HL-60/S4 treated with phorbol 12-myristate 13-acetate at 8.2 ng/mL for 4 days and 3 days (cell line): ENCODE data around the gene RNF217.
"Not testable (repeated sequence)": the region's sequence is repeated elsewhere in the genome, so short reads cannot be mapped to it uniquely, and the experiment has no call there.

Experiments used
- in situ Hi-C: fragments of 300-500 bp; cut with MboI; formaldehyde crosslinking; loops from 2 replicates; pipeline ENCODE4 v1.15.0; 2022; ENCODE audit warnings: low sequenced_read_pairs

The RNF217 gene

DNA sequence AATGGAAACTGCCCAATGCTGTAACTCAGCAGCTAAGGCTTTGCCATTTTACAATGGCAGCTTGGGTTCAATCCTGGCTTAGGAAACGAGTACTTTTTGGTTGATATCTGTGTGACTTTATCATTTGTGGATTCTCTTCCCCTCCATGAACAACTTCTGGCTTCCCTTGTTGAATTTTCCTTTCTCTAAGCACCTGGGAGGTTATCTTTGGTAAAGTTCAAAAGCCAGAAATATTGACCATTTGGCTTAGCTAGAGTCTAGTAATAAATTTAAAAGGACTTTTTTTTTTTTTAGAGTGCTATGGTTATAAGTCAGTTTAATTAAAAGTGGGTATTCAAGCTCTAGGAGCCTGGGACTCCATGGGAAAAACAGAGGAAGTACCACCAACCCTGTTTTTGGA is 159.7 kb downstream of the RNF217 start:
- in situ Hi-C loops = no loop called here

- in situ Hi-C loops = no loop called here
These were observed 160.8 kb downstream of the RNF217 start for GRCh38 chr6:125123051-125123450.

DNA sequence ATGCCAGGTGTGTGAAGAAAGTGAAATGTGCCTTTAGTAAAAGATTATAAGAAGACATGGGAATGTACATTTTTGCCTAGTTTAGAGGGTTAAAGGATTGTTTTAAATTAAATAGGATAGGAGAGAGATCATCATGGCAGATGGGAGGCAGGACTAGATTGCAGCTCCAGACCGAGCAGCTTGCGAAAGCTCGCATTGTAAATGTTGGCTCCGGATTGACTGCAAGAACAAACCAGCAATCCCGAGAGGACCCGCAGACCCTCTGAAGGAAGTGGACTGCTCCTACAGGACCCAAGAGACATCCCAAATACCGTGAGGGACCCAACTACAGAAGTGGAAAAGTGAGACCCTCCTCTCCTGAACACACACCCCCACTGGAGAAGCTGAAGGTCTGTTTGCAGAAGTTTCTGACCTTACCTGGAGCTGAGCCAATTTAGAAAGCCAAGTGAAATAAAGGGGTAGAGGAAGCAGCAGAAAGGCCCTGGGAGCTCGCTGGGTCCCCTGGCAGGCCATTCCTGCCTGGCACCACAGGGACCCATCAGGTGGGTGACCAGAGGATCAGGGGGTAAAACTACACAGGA is 161.3 kb downstream of the RNF217 start:
- in situ Hi-C loops = no loop called here

DNA sequence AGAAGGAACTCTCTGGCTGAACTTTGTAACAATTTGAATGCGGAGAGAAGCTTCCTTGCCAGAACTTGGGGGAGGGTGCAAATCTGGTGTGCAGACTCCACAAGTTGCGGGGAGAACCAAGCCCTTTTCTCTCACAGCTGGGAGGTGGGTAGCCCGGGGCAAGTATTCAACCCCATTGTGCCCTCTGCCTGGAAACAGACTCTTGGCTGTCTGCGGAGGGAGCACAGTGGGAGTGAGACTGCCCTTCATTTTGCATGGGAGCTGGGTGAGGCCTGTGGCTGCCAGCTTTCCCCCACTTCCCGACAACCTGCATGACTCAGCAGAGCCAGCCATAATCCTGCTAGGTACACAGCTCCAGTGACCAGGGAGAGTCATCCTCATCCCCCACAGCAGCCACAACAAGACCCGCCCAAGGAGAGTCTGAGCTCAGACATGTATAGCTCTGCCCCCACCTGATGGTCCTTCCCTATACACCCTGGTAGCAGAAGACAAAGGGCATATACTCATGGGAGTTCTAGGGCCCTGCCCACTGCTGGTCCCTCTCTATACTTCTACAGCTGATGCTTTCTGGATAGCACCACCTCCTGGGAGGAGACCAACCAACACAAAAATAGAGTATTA is 161.9 kb downstream of the RNF217 start:
- in situ Hi-C loops = no loop called here

DNA sequence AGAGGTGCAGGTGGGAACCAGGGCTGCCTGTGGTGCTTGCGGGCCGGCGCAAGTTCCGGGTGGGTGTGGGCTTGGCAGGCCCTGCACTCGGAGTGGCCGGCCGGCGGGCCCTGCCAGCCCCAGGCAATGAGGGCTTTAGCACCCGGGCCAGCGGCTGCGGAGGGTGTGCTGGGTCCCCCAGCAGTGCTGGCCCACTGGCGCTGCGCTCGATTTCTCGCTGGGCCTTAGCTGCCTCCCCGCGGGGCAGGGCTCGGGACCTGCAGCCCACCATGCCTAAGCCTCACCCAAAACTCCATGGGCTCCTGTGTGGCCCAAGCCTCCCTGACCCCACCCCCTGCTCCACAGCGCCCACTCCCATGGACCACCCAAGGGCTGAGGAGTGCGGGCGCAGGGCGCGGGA is 163.6 kb downstream of the RNF217 start:
- in situ Hi-C loops = not testable (repeated sequence)

GRCh38 chr6:125129354-125129753 is 167.1 kb downstream of the RNF217 start:
- in situ Hi-C loops = no loop called here

- in situ Hi-C loops = no loop called here
These were observed 169.8 kb downstream of the RNF217 start for GRCh38 chr6:125132058-125132457.

- in situ Hi-C loops = no loop called here
These were observed 174.1 kb downstream of the RNF217 start for GRCh38 chr6:125136378-125136777.

DNA sequence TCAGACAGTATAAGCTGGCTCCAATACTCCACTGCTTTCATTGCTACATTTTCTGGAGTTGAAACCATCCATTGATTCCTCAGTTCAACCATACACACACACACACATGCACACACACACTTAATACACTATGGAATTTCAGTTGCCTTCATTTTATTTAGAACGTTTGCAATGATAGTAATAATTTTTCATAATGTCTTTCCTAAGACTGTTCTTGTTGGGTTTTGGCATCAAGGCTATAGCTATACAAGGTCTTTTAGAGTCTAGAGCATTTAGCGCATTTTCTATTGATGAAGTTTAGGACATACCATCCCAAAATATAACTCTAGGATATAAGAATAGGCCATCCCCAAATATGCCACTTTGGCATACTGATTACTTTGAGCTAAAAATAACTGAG is 175.8 kb downstream of the RNF217 start:
- in situ Hi-C loops = no loop called here

- in situ Hi-C loops = no loop called here
These were observed 178.6 kb downstream of the RNF217 start for GRCh38 chr6:125140808-125141207.
